Glomerular endothelial cell (primary cell): ENCODE measurements around the gene CT45A10. TPM values are rescaled to one million over a fixed set of nuclear protein-coding genes. Genes with fewer than 3 reads are reported as not detected.
A peak's percentile ranks its signal among the peaks of the same experiment; 100 is the strongest.
"Not testable (repeated sequence)": the region's sequence is repeated elsewhere in the genome, so short reads cannot be mapped to it uniquely, and the experiment has no call there.

ENCODE experiments used
- DNase-seq: peaks from one replicate; pipeline ENCODE4 v3.0.0-alpha.2; 2011; ENCODE audit warnings: low read depth, low spot score; ENCODE audit errors: extremely low read depth
- total RNA-seq: library from RNA; depleted of rRNA; stranded (reverse); fragments of >200 nt; gene quantifications from 2 replicates; pipeline ENCODE4 v1.2.3, GENCODE V29; 2015

The CT45A10 gene
- not detected in 2 replicates for total RNA-seq

GRCh38 chrX:135893294-135893817 lies at the start of gene CT45A10, which contains the start of gene SAGE1:
TSS of gene CT45A10 (minus strand) at chrX:135893444. CDS start at chrX:135885344, 8,100 bp downstream.
TSS of gene SAGE1 (plus strand) at chrX:135893716. CDS start at chrX:135896243, 2,527 bp downstream.
- DNase-seq, result no peak

- peak; percentile 10 for DNase-seq
Measured at GRCh38 chrX:135931644-135932487, 38.6 kb upstream of the CT45A10 start.

GRCh38 chrX:135927897-135928296 lies 34.7 kb upstream of the CT45A10 start:
- no peak for DNase-seq

- DNase-seq, result no peak
Measured at GRCh38 chrX:135923353-135923752, 30.1 kb upstream of the CT45A10 start.

- not testable (repeated sequence) for DNase-seq
Measured at GRCh38 chrX:135920516-135920915, 27.3 kb upstream of the CT45A10 start.

GRCh38 chrX:135914404-135914803 lies 21.2 kb upstream of the CT45A10 start:
- no peak for DNase-seq

- DNase-seq, result no peak
Measured at GRCh38 chrX:135910251-135910650, 17.0 kb upstream of the CT45A10 start.

- DNase-seq, result no peak
Measured at GRCh38 chrX:135892781-135893180, 463 bp downstream of the CT45A10 start.

- DNase-seq, result no peak
Measured at GRCh38 chrX:135890087-135890585, 3.1 kb downstream of the CT45A10 start.

GRCh38 chrX:135888976-135889375 lies 4.3 kb downstream of the CT45A10 start:
- not testable (repeated sequence) for DNase-seq

- DNase-seq, result not testable (repeated sequence)
Measured at GRCh38 chrX:135888230-135888629, 5.0 kb downstream of the CT45A10 start.

GRCh38 chrX:135882741-135883140 lies 10.5 kb downstream of the CT45A10 start:
- DNase-seq, result not testable (repeated sequence)

- DNase-seq, result not testable (repeated sequence)
Measured at GRCh38 chrX:135871712-135872111, 21.5 kb downstream of the CT45A10 start, which contains the start of gene CT45A9. TSS of gene CT45A9 (minus strand) at chrX:135871812. CDS start at chrX:135868061, 3,751 bp downstream.

- DNase-seq, result not testable (repeated sequence)
Measured at GRCh38 chrX:135854438-135854837, 38.8 kb downstream of the CT45A10 start, which contains the start of gene CT45A8. TSS of gene CT45A8 (minus strand) at chrX:135854538. CDS start at chrX:135850783, 3,755 bp downstream.

- not testable (repeated sequence) for DNase-seq
Measured at GRCh38 chrX:135837180-135837579, 56.1 kb downstream of the CT45A10 start, which contains the start of gene CT45A7. TSS of gene CT45A7 (minus strand) at chrX:135837280. CDS start at chrX:135833533, 3,747 bp downstream.

Other genes starting within 250 kb of the CT45A10 start
- not detected in 2 replicates for gene CT45A1, start 179.8 kb downstream of the CT45A10 start, total RNA-seq
- gene CT45A3, start 125.3 kb downstream of the CT45A10 start, total RNA-seq, result not detected in 2 replicates
- not detected in 2 replicates for gene CT45A5, start 107.9 kb downstream of the CT45A10 start, total RNA-seq
- gene CT45A6, start 90.7 kb downstream of the CT45A10 start, total RNA-seq, result not detected in 2 replicates
- not detected in 2 replicates for gene CT45A2, start 73.4 kb downstream of the CT45A10 start, total RNA-seq
- not detected in 2 replicates for gene CT45A7, start 56.2 kb downstream of the CT45A10 start, total RNA-seq
- gene CT45A8, start 38.9 kb downstream of the CT45A10 start, total RNA-seq, result not detected in 2 replicates
- not detected in 2 replicates for gene CT45A9, start 21.6 kb downstream of the CT45A10 start, total RNA-seq
- not detected in 2 replicates for gene SAGE1, start 272 bp upstream of the CT45A10 start, total RNA-seq
- 13.4 and 14.6 TPM in 2 replicates for gene MMGT1, start 80.5 kb upstream of the CT45A10 start, total RNA-seq
- 15.2 and 17.4 TPM in 2 replicates for gene SLC9A6, start 92.0 kb upstream of the CT45A10 start, total RNA-seq